Stimulated activated CD4-positive, alpha-beta T cell treated with anti-CD3 and anti-CD28 coated beads, Interleukin-15, amount 100 ng/mL, for 48 hours (primary cell): ENCODE measurements around the gene ADGRD1.

Experiments used
- DNase-seq, 2 donors: peaks; one replicate each; pipeline ENCODE4 v3.0.0-alpha.2; 2020; ENCODE audit warnings: low read depth in 2 of 2

Gene ADGRD1

DNA sequence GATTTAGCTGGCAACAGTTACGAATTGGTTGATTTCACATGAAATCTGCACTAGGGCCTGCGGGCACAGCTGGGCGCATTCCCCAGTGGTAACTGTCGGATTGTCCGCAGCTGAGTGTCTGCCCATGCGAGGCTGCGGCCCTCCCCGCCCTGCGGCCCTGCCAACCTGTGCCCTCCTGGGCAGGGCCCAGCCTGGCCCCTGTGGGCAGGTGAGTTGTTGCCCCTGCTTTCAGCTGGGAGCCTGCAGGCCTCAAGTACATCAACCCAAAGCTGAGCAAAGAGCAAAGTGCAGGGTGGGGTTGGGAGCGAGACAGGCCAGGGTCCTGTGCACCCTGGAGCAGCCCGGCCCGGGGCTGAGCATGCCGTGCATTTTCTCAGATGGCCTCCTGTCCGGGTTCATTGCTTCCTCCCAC, 89.1 kb downstream of the ADGRD1 start:
- DNase-seq: no peak

DNA sequence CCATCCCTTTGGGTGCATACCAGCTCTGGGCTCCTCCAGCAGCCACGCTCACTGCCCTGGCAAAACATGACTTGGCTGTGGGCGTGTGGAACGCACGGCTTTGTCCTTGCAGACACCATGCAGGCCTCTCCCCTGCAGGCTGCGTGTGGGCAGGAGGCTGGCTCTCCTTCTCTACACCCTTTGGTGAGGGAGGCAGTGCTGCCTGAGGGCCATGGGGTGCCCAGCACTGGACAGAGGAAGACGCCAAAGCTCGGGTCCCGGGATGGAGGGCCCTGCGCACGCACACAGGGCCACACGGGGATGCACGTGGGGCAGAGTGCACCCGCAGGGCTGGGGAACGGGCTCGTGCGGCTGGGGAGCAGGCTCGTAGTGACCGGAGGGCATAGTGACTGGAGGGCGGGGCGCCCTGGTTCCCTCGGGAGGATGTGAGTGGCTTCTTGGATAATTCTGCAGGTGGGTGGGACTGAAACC, 89.7 kb downstream of the ADGRD1 start:
- no peak for DNase-seq

- no peak for DNase-seq
Measured at GRCh38 chr12:131044136-131044535, 90.4 kb downstream of the ADGRD1 start.

GRCh38 chr12:131044760-131045381, 91.2 kb downstream of the ADGRD1 start:
- DNase-seq: no peak

DNA sequence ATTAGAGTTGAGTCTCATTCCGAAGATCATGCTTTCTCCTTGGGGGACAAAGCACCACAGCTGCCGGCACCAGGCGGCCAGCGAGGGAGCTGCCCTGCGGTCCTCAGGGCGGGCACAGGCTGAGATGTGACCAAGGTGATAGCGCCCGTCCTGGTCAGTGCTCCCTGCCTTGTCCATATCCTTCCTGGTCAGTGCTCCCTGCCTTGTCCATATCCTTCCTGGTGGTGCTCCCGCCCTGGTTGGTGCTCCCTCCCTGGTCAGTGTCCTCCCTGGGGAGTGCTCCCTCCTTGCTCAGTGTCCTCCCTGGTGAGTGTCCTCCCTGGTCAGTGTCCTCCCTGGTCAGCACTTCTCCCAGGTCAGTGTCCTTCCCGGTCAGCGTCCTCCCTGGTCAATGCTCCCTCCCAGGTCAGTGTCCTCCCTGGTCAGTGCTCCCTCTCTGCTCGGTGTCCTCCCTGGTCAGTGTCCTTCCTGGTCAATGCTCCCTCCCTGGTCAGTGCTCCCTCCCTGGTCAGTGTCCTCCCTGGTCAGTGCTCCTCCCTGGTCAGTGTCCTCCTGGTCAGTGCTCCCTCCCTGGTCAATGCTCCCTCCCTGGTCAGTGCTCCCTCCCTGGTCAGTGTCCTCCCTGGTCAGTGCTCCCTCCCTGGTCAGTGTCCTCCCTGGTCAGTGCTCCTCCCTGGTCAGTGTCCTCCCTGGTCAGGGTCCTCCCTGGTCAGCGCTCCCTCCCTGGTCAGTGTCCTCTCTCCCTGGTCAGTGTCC, 92.2 kb downstream of the ADGRD1 start:
- no peak for DNase-seq

DNA sequence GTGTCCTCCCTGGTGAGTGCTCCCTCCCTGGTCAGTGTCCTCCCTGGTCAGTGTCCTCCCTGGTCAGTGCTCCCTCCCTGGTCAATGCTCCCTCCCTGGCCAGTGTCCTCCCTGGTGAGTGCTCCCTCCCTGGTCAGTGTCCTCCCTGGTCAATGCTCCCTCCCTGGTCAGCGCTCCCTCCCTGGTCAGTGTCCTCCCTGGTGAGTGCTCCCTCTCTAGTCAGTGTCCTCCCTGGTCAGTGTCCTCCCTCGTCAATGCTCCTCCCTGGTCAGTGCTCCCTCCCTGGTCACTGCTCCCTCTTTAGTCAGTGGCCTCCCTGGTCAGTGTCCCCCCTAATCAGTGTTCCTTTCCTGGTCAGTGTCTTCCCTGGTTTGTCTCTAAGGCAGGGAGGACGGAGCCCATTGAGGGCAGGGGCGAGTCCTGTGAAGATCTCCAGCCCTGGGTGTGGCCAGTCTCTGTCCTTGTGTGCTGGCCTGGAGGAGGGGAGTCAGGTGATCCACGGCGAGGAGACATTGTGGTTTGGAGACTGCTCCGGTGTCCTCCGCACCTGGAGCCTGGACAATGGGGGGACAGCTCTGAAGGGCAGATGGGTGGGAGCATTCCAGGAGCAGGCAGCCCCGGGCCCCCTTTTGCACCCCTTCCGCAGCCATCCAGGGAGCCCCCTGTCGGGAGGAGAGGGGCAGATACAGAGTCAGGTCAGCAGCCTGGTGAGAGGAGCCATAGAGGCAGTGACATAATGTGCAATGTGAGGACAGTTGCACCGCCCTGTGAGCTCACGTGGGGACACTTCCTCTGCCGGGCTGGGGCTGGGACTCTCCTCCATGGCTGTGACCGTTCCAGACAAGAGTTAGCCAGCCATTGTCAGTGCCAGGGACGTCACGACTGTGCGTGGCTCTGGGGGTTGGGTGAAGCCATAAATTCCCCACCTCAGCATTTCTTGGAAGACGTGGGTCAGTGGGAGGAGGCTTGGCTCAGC, 93.4 kb downstream of the ADGRD1 start:
- no peak for DNase-seq

GRCh38 chr12:131047789-131048610, 94.3 kb downstream of the ADGRD1 start:
- DNase-seq: no peak

DNA sequence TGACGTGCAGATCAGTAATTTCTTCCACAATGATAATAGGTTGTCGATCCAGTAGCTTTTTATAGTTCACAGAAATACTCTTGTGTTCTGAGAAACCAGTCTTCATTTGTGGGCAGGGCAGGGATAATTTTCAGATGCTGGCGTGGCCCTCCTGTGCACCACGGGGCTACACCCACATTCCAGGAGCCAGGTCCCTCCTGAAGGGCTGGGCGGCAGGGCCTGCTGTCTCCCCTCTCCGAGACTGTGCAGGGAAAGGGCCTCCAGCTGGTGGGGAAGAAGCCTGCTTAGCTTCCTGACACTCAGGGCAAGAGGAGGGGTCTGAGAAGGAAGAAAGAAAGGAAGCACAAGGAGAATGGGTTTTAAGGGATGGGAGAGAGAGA, 94.9 kb downstream of the ADGRD1 start:
- DNase-seq: no peak

DNA sequence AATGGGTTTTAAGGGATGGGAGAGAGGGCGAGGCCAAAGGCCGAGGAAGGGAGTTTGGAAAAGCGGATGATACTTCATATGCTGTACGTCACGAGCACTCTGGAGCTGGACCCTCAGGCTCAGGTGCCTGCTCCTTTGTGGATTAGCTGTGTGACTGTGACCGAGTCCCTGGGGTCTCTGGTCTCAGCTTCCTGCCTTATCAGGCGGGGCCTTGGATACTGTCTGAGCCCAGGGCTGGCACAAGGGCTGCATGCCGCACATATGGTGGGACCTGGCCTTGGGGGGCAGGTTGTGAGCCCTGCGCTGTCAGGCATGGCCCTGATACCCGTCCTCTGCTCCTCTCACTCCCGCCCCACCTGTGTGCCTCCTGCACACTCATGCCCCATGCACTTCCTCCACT, 95.3 kb downstream of the ADGRD1 start:
- DNase-seq: no peak

GRCh38 chr12:131049549-131050339, 96.0 kb downstream of the ADGRD1 start:
- no peak for DNase-seq

DNA sequence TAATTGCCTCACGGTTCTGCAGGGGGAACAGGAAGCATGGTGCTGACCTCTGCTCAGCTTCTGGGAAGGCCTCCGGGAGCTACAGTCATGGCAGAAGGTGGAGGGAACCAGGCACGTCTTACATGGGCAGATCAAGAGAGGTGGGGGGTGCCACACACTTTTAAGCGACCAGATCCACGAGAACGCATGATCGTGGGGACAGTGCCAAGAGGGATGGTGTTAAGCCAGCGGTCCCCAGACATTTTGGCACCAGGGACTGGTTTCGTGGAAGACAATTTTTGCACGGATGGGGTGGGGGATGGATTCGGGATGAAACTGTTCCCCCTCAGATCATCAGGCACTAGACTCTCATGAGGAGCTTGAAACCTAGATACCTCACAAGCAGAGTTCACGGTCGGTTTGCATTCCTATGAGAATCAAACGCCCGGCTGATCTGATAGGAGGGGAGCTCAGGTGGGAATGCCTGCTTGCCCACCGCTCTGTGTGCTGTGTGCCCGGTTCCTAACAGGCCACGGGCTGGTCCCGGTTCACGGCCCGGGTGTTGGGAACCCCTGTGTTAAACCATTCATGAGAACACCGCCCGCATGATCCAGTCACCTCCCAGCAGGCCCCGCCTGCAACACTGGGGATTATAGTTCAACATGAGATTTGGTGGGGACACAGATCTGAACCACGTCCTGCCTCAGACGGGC, 96.9 kb downstream of the ADGRD1 start:
- no peak for DNase-seq

GRCh38 chr12:131051155-131051473, 97.4 kb downstream of the ADGRD1 start:
- no peak for DNase-seq

GRCh38 chr12:131052063-131052781, 98.5 kb downstream of the ADGRD1 start:
- DNase-seq: no peak

- no peak for DNase-seq
Measured at GRCh38 chr12:131052929-131053328, 99.2 kb downstream of the ADGRD1 start.

DNA sequence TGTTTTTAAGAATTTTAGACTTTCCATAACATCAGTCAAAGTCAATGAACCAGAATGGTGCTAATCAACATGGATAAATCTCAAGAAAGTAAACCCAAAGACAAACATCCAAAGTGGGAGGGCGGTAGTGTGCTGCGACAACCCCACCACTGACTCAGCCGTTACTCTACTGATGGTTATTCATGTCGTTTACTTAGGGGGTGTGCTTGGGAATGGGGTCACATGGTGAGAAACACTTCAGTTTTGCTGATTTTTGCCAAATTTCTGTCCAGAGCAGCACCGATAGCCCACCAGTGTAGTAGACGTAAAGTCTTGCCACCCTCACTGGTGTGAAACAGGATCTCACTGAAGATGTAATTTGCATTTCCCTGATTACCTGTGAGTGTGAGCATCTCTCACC, 99.9 kb downstream of the ADGRD1 start:
- DNase-seq: no peak

GRCh38 chr12:131054345-131055092, 100.8 kb downstream of the ADGRD1 start:
- no peak for DNase-seq

- no peak for DNase-seq
Measured at GRCh38 chr12:131055093-131055465, 101.4 kb downstream of the ADGRD1 start.

- no peak for DNase-seq
Measured at GRCh38 chr12:131055596-131056233, 102.0 kb downstream of the ADGRD1 start.
